Epidermal melanocyte (primary cell): ENCODE results near the gene KRT28.

Experiments used
- DNase-seq: peaks from one replicate; pipeline ENCODE4 v3.0.0; 2011; ENCODE audit warnings: low spot score; ENCODE audit not compliant: insufficient read length

The KRT28 gene

GRCh38 chr17:40799859-40800258 lies at the start of gene KRT28:
Gene KRT28, minus strand, starts transcription at chr17:40799959. Its CDS starts 66 bp downstream, at chr17:40799893.
- no peak for DNase-seq

- no peak for DNase-seq
Measured at GRCh38 chr17:40848583-40849235, 49.0 kb upstream of the KRT28 start.

DNA sequence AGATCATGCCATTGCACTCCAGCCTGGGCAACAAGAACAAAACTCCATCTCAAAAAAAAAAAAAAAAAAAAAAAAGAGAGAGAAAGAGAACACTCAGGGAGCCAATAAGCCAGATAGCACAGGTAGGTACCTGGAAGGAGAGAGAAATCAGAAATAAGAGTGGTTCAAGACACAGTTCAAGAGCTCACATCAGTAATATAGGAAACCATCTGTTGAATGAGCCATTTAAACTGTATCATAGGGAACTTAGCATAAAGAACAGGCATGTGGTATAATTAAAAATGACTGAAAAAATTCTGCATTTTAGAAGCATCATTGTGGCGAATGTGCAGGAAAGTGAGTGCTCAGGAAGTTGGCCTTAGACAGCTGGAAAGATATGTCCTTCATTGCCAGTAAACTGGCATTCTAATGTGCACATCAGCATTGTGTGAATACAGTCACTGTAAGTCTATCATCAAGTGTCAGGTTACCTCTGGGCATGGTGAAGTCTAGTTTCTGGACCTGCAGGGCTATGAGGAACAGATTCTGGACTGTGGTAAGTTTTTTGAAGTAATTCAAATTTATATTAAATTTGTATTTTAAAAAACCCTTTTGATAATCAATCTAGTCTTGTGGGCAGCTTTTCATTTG lies 46.9 kb upstream of the KRT28 start:
- no peak for DNase-seq

GRCh38 chr17:40844671-40845107 lies 44.9 kb upstream of the KRT28 start:
- DNase-seq, result no peak

- no peak for DNase-seq
Measured at GRCh38 chr17:40843242-40843641, 43.5 kb upstream of the KRT28 start.

GRCh38 chr17:40841246-40841645 lies 41.5 kb upstream of the KRT28 start:
- no peak for DNase-seq

GRCh38 chr17:40839194-40839593 lies 39.4 kb upstream of the KRT28 start:
- no peak for DNase-seq

DNA sequence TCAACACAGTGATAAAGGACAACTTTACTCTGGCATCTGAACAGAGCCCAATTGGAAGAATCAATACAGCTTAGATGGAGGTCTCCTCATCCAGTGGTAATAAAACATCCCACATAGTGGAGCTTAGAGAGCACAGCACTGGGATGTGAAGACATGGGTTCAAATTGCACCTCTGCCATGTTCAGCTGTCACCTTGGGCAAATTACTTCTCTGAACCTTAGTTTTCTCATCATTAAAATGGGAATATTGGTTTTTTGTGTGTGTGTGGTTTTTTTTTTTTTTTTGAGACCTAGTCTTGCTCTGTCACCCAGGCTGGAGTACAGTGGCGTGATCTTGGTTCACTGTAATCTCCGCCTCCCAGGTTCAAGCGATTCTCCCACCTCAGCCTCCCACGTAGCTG lies 36.3 kb upstream of the KRT28 start:
- DNase-seq, result no peak

- no peak for DNase-seq
Measured at GRCh38 chr17:40833882-40834281, 34.1 kb upstream of the KRT28 start.

DNA sequence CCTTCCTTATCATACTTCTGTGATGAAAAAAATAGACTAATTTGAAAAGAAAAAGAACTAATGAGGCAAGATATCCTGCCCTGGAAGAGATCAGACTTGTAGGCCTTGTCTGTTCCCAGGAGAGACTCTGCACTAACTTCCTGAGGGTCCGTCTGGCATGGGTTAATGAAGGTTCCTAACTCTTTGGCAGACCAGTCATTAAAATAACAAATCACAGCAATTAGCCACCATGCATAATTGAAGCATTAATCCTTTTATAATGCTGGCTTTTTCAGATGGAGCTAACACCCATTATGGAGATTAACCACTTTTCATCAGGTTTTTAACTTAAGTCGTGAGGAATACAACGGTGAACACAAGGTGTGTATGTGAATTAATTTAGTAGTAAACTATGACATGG lies 33.1 kb upstream of the KRT28 start:
- no peak for DNase-seq

DNA sequence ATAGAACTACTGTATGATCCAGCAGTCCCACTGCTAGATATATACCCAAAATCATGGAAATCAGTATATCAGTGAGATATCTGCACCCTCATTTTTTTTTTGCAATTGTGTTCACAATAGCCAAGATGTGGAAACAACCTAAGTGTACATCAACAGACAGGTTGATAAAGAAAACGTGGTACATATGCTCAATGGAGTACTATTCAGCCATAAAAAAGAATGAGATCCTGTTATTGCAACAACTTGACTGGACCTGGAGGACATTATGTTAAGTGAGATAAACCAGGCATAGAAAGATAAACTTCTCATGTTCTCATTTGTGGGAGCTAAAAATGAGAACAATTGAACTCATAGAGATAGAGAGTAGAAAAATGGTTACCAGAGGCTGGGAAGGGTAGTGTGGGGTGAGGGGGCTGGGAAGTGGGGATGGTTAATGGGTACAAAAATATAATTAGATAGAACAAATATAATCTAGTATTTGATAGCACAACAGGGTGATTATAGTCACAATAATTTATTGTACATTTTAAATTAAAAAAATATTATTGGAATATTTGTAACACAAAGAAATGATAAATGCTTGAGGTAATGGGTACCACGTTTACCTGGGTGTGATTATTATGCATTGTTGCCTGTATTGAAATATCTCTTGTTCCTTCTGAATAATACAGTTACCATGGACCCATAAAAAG lies 30.5 kb upstream of the KRT28 start:
- no peak for DNase-seq

DNA sequence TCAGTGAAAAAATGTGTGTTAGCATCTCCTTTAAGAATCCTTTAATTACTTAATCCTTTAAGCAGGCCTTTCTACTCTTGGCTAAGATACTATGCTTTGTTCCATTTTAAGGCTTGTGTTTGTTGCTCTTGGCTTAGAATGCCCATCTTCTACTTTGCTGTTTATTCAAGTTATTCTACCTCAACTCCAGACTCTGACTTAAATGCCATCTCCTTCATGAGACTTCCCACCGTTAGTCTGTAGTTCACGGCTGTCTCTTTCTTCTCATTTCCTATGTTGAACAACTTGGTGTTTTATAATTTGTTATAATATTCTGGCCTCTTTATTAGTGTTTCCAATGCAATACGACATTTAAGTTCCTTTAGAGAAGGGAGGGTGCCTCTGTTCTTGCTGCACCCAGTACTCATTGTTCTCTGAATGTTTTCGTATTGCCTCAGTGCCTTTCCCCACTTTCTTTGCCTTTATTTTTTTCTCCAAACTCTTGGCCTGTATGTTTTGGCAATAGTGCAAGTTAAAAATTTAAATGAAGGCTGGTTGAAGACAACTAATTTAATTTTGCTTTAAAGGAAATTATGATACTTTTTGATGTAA lies 28.8 kb upstream of the KRT28 start:
- no peak for DNase-seq

DNA sequence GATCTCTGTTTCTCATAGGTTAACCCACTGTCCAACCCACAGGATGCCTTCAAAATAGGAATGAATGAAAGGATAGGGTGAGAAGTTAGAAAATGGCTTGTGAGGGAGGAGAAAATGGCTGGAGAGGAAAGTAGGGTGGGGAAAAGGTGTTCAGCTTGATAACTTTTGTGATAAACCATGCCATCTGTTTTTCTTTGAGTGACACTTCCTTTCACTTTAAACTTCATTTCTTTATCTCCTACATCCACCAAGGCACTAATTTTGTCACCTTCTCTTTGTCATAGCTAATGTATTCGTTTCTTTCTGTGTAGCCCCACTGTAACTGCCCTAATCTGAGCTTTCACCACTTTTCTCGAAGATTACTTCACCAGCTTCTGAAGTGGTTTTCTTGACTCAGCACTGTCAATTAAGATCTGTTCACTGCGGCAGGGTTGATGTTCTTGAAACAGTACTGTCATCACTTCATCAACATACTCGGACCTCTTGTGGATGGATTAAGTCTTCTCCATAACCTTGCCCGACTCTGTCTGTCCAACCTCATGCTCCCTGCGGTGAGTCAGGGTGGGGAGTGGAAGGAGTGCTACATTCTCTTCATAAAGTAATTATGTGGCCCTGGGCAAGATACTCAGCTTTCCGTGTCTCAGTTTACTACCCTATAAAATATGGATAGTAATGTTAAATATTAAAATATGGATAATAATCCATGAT lies 28.1 kb upstream of the KRT28 start:
- DNase-seq, result no peak

DNA sequence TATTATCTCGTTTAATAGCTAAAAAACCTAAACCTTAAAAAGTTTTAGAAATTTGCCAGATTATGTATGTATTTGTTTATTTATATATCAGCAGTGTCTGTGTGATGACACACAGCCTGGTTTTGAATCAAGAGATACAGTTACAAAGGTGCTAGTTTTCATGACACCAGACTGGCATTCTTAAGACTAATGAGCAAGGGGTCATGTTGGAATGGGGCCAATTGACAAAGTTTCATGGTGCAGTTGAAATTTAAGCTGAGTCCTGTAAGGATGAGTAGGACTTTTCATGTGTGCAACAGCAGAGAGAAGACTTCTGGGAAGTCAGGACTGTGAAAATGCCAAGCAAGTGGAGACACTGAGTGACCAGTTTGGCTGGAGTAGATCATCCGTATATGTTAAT lies 25.8 kb upstream of the KRT28 start:
- DNase-seq, result no peak

DNA sequence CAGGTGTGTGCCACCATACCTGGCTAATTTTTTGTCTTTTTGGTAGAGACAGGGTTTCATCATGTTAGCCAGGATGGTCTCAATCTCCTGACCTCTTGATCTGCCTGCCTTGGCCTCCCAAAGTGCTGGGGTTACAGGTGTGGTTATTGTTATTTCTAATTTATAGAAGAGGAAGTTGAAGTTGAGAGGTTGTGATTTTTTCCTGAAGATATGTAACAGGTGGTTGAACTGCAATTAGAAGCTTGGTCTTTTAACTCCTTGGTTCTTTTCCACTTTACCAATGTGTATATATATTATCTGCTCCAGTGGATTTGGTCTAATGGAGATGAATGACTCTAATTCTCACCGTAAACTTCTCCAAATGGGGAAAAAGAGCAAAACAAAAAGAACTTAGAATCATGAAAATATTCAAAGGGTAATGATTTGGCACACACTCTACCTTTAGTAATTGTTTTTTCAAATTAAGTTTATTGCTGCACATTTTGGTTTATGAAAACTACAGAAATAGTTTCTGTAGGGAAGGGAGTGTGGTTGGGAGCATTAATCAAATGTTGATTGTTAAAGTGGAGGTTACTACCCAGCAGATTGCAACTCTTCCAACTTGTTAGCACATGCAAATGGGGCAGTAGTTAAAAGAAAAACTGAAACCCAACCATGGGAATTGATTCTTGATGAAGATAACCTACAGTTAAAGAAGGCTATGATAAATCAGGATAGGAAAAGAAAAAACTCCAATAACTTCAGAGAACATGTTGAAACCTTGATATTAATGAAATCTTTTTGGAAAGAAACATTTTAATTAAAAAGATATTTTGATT lies 24.5 kb upstream of the KRT28 start:
- DNase-seq, result no peak

DNA sequence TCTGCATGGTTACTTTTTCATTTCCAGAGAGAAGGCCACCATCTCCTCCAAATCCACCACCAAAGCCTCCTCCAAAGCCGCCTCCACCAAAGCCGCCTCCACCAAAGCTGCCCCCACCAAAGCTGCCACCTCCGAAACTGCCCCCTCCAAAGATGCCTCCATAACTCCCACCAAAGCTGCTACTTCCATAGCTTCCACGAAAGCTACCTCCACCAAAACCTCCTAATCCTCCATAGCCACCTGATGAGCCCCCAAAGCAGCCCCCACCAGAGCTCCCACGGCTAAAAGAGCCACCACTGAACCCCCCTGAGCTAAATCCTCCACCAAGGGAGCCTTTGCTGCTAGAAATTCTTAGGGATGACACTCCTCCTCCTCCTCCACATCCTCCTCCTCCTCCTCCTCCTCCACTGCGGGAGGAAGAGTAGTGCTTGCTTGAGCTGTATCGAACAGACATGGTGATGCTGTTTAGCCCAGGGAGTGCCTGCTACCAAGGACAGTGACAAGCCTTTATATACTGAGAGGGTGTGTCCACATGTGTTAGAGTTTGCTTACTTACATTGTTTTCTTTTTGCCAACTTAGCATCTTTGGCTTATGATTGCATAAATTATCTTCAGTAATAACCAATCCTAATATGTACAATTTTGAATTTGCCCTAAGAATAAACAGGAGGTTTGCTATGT lies 22.5 kb upstream of the KRT28 start, which contains the start of gene KRT10:
TSS of gene KRT10 (minus strand) at position 483 of the 681 bp plus-strand sequence. CDS start at position 454, 29 bp downstream.
- no peak for DNase-seq

- DNase-seq, result no peak
Measured at GRCh38 chr17:40821536-40821935, 21.8 kb upstream of the KRT28 start.

GRCh38 chr17:40820228-40820838 lies 20.6 kb upstream of the KRT28 start:
- no peak for DNase-seq

- no peak for DNase-seq
Measured at GRCh38 chr17:40819528-40820125, 19.9 kb upstream of the KRT28 start.
